ENCODE results near the gene CCDC175.

CCDC175 gene

DNA sequence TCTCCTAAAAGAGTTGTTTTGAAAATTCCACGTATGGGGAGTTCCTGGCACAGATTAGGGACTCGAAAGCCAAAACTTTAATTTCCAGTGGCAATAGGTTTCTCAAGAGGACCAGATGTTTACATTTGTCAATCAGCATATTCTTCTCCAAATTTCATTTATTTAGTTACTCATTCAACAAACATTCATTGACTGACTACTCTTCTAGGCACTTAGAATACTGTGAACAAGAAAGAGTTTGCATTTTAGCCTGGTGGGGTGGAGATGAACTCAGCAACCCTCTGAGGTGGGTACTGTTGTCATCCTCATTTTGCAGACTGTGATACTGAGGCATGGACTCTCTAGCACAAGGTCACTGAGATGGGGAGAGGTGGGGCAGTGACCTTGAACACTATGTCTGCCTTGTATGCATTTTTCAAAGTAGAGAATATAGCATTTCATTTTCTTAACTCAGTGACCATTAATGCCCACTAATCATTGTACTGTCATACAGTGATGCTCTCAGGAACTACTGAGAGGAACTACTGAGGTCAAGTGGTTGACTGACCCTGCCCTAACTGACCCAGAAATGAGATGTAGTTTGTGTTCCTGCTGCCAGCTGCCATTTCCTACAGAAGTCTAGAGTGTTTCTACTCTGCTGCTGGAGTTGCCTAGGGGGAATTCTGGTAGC, 94.6 kb downstream of the CCDC175 start:
- peak; percentile 64 for DNase-seq (ENCODE audit: low read depth)

DNA sequence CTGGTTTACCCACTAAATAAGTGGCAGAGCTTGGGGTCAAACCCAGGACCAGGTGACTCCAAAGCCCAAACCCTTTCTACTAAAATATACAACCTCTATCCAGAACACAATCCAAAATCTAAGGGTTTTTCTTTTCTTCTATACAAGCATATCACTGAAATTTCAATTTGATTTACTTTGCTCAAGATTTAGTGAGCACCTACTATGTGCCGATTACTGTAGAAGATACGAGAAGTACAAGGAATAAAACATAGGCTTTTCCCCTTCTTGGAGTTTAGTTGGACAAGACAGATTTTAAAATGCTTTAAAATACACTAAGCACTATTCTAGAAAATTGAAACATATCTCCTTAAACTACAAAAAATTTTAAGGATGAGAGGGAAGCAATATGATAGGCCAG, 95.2 kb downstream of the CCDC175 start:
- DNase-seq (ENCODE audit: low read depth) = no peak

- no peak for DNase-seq (ENCODE audit: low read depth)
Measured at GRCh38 chr14:59480166-59480565, 96.4 kb downstream of the CCDC175 start.

DNA sequence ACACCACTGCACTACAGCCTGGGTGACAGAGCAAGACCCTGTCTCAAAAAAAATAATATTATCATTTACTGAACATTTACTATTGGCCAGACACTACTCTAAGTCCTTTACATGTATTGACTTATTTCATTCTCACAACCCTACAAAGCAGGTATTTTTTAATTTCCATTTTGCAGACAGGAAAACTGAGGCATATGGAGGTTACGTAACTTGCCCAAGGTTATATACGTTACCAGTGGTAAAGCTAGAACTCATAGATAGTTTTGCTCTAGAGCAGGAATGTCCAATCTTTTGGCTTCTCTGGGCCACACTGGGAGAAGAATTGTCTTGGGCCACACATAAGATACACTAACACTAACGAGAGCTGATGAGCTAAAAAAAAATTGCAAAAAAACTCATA, 98.1 kb downstream of the CCDC175 start:
- DNase-seq (ENCODE audit: low read depth) = no peak

- no peak for DNase-seq (ENCODE audit: low read depth)
Measured at GRCh38 chr14:59475709-59476108, 100.9 kb downstream of the CCDC175 start.

DNA sequence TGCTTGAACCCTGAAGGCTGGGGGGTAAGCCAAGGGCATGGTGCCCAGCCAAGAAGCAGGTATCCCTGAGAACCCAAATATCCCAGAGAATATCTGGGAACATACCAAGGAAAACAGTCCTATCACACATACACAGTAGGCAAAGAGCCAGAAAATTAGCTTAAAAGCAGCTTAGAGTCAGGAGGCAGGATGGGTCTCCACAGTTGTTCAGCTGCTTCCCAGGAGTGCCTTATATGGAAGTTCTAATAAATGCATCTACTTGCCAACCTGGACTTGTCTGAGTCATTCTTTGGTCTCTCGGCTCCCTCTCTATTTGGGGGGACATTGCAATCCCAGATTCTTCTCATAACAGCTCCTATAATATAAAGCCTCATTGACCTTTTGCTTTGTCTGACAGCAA, 102.4 kb downstream of the CCDC175 start:
- DNase-seq (ENCODE audit: low read depth) = no peak

DNA sequence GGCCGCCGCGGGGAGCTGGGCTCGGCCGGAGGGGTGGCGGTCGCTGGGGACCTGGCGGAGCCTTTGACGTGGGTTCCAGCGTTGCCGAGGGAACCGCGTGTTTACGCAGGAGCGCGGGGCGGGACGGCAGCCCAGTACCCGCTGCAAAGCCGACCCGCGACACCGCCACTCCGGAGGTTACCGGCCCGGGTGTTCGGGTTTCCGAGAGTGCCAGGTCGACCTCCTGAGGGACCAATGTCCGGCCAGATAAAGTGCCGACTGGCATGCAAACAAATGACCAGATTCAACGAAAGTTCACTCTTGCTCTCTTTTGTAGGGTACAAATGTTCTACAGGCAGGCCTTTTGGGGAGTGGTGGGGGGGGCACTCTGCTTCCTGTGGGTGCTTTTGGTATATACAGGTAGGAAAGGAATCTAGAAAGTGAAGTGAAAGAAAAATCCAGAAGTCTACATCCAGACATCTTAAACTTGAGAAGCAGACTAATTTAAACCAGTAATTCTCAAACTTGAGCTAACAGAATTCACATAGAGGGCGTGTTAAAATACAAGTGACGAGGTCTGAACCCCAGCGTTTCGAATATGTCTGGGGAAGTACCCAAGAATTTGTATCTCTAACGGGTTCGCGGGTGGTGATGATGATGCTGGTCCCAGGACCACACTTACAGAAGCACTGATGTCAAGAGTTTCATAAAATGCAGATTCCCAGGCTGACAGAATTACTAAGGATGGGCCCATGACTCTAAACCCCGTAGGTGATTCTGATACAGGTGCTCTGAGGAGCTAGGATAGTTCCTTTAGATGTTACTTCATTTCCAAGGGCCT, 111.1 kb downstream of the CCDC175 start, which contains the start of gene GPR135:
GPR135 (minus strand) TSS at position 65 of the 820 bp plus-strand sequence. CDS start 154 bp downstream, outside the sequence.
- DNase-seq (ENCODE audit: low read depth) = no peak

DNA sequence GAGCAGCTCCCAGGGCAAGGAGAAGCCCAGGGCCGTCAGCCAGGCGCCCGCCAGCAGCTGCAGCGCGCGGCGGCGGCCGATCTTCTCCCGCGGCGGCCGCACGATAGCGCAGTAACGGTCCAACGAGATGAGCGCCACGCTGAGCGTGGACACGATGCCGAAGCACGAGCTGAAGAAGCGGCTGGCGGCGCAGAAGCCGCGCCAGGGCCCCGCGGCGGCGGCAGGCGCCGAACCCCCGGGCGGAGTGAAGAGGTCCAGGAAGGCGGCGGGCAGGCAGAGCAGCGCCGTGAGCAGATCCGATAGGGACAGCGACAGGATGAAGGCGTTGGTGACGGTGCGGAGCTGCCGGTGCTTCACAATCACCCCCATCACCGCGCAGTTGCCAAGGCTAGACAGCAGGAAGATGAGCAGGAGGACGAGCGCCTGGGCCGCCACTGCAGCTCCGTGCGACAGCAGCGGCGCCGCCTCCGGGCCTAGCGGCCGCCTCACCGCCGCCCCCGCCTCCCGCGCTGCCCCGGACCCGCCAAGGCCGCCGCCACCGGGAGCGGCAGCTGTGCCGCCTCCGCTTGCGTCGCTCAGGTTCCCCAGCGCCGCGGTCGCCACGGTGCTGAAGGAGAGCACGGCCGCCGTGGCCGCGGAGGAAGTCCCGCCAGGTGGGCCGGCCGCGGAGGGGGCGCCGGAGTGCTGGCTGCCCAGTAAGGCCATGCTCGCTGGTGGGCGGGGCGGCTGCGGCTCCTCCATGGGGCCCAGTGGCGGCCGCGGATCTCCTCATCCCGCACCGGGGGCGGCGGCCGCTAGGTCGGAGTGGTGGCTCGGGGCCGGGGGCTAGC, 111.9 kb downstream of the CCDC175 start:
- DNase-seq (ENCODE audit: low read depth) = no peak

DNA sequence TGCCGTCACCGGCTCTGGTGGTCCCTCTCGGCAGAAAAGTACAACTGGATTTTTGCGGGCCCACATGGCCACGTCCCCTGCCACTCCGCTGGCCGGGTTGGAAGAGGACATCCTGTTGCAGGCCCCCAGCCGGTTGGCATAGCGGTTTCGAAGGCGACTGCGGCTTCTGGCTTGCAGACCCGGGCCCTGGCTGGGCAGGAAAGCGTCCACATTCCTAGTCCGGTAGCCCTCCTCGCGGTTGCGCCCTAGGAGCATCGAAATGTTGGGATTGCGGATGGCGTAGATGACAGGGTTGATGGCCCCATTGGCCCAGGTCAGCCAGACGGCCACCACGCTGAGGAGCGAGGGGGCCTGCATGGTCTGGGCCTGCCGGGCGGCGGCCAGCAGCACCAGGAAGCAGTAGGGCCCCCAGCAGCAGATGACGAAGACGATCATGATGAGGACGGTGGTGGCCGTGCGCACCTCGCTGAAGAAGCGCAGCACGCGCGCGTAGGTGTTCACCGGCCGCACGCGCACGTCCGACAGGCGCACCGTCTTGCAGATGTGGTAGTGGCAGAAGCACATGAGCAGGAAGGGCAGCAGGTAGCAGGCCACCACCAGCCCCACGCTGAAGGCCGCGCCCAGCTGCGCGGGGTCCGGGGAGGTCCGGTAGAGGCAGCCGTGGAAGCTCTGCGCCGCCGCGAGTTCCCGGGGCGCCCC, 112.7 kb downstream of the CCDC175 start:
- no peak for DNase-seq (ENCODE audit: low read depth)

GRCh38 chr14:59461891-59462290, 114.7 kb downstream of the CCDC175 start:
- no peak for DNase-seq (ENCODE audit: low read depth)

DNA sequence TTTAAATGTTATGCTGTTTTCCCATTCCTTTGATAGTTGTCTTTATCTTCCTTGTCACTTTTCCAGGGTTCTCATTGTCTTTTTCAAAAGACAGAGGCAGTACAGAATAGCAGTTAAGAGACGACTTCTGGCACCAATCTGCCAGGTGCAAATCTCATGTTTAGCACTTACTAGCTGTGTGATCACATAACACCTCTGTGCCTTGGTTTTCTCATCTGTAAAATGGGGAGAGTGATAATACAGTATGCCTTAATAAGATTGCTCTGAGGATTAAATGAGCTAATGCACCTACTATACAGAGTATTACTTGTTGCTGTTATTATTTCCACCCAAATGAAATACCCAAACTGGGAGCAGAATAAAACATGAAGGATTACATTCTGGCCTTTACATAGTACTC, 116.2 kb downstream of the CCDC175 start:
- no peak for DNase-seq (ENCODE audit: low read depth)

- no peak for DNase-seq (ENCODE audit: low read depth)
Measured at GRCh38 chr14:59458486-59458885, 118.1 kb downstream of the CCDC175 start.

DNA sequence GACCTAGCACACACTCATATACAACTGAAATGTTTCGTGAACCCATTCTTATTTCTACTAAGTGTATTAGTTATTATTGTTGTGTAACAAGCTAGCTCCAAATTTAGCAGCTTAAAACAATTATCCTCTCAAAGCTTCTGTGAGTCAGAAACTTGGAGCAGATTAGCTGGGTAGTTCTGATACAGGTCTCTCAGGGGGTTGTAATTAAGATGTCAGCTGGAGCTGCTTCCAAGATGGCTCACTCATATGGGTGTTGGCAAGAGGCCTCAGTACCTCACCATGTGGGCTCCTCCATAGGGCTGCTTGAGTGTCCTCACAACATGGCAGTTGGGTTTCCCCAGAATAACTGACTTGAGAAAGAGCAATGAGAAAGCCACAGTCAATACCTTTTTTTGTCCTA, 121.2 kb downstream of the CCDC175 start:
- DNase-seq (ENCODE audit: low read depth) = peak; percentile 54

Data from HS-5 (cell line).